ENCODE results near the gene PVALEF. TPM values are rescaled to one million over a fixed set of nuclear protein-coding genes. Genes with fewer than 3 reads are reported as not detected.
A peak's percentile ranks its signal among the peaks of the same experiment; 100 is the strongest.

The PVALEF gene
- total RNA-seq, 2 donors from 2014 or later: not detected

- no peaks in the 10 kb centered on the region for H3K36me3 Mint-ChIP-seq
- H3K4me3 Mint-ChIP-seq: no peak overlapping the region
- ATAC-seq (no peak), DNase-seq (ENCODE audit: low spot score) (no peak)
- no peaks in the 10 kb centered on the region for H3K4me1 Mint-ChIP-seq (ENCODE audit: low read depth in 2 of 2)
- no peak overlapping the region for H3K27ac Mint-ChIP-seq
- peaks cover 0 to 2% of the 10 kb centered on the region in 2 donors for H3K27me3 Mint-ChIP-seq
- H3K9me3 Mint-ChIP-seq: no peaks in the 10 kb centered on the region
These were observed 18.0 kb downstream of the PVALEF start for GRCh38 chr17:81183316-81183715.

GRCh38 chr17:81183807-81184206 lies 18.5 kb downstream of the PVALEF start:
- ATAC-seq (no peak), DNase-seq (ENCODE audit: low spot score) (no peak)
- Mint-ChIP-seq H3K9me3 (no peaks in the 10 kb centered on the region), H3K36me3 (no peaks in the 10 kb centered on the region), H3K27ac (no peak overlapping the region), H3K27me3 (peaks cover 0 to 2% of the 10 kb centered on the region in 2 donors), H3K4me1 (ENCODE audit: low read depth in 2 of 2) (no peaks in the 10 kb centered on the region), H3K4me3 (no peak overlapping the region)

GRCh38 chr17:81184555-81184954 lies 19.2 kb downstream of the PVALEF start:
- Mint-ChIP-seq H3K27me3 (peaks cover 0 to 2% of the 10 kb centered on the region in 2 donors), H3K9me3 (no peaks in the 10 kb centered on the region), H3K27ac (no peak overlapping the region), H3K4me1 (ENCODE audit: low read depth in 2 of 2) (no peaks in the 10 kb centered on the region), H3K4me3 (no peak overlapping the region), H3K36me3 (no peaks in the 10 kb centered on the region)
- no peak for DNase-seq (ENCODE audit: low spot score)
- ATAC-seq: no peak

GRCh38 chr17:81186203-81186602 lies 20.9 kb downstream of the PVALEF start:
- Mint-ChIP-seq H3K4me3 (no peak overlapping the region), H3K36me3 (no peaks in the 10 kb centered on the region), H3K9me3 (no peaks in the 10 kb centered on the region), H3K27me3 (peaks cover 0 to 2% of the 10 kb centered on the region in 2 donors), H3K4me1 (ENCODE audit: low read depth in 2 of 2) (no peaks in the 10 kb centered on the region), H3K27ac (no peak overlapping the region)
- ATAC-seq (no peak), DNase-seq (ENCODE audit: low spot score) (no peak)

- peaks cover 0 to 2% of the 10 kb centered on the region in 2 donors for H3K27me3 Mint-ChIP-seq
- no peaks in the 10 kb centered on the region for H3K9me3 Mint-ChIP-seq
- no peak for DNase-seq (ENCODE audit: low spot score)
- no peak for ATAC-seq
- no peaks in the 10 kb centered on the region for H3K4me1 Mint-ChIP-seq (ENCODE audit: low read depth in 2 of 2)
- no peak overlapping the region for H3K4me3 Mint-ChIP-seq
- no peaks in the 10 kb centered on the region for H3K36me3 Mint-ChIP-seq
- no peak overlapping the region for H3K27ac Mint-ChIP-seq
These were observed 21.8 kb downstream of the PVALEF start for GRCh38 chr17:81187120-81187519.

- Mint-ChIP-seq H3K36me3 (no peaks in the 10 kb centered on the region), H3K4me3 (no peak overlapping the region), H3K4me1 (ENCODE audit: low read depth in 2 of 2) (no peaks in the 10 kb centered on the region), H3K27ac (no peak overlapping the region), H3K9me3 (no peaks in the 10 kb centered on the region), H3K27me3 (peaks cover 0 to 2% of the 10 kb centered on the region in 2 donors)
- ATAC-seq (no peak), DNase-seq (ENCODE audit: low spot score) (no peak)
These were observed 22.5 kb downstream of the PVALEF start for GRCh38 chr17:81187586-81188490.

- H3K36me3 Mint-ChIP-seq: no peaks in the 10 kb centered on the region
- H3K27ac Mint-ChIP-seq: no peak overlapping the region
- no peaks in the 10 kb centered on the region for H3K4me1 Mint-ChIP-seq (ENCODE audit: low read depth in 2 of 2)
- H3K4me3 Mint-ChIP-seq: no peak overlapping the region
- DNase-seq (ENCODE audit: low spot score) (no peak), ATAC-seq (peak in 1 of 2 donors; percentile 1)
- no peaks in the 10 kb centered on the region for H3K9me3 Mint-ChIP-seq
- peaks cover 0 to 2% of the 10 kb centered on the region in 2 donors for H3K27me3 Mint-ChIP-seq
These were observed 23.2 kb downstream of the PVALEF start for GRCh38 chr17:81188491-81188840.

GRCh38 chr17:81189016-81189415 lies 23.7 kb downstream of the PVALEF start:
- no peaks in the 10 kb centered on the region for H3K4me1 Mint-ChIP-seq (ENCODE audit: low read depth in 2 of 2)
- peaks cover 0 to 2% of the 10 kb centered on the region in 2 donors for H3K27me3 Mint-ChIP-seq
- no peaks in the 10 kb centered on the region for H3K9me3 Mint-ChIP-seq
- no peak overlapping the region for H3K27ac Mint-ChIP-seq
- DNase-seq (ENCODE audit: low spot score) (no peak), ATAC-seq (no peak)
- no peak overlapping the region for H3K4me3 Mint-ChIP-seq
- H3K36me3 Mint-ChIP-seq: no peaks in the 10 kb centered on the region

GRCh38 chr17:81189670-81190530 lies 24.6 kb downstream of the PVALEF start:
- no peak for DNase-seq (ENCODE audit: low spot score)
- peaks cover 0 to 2% of the 10 kb centered on the region in 2 donors for H3K27me3 Mint-ChIP-seq
- no peak overlapping the region for H3K4me3 Mint-ChIP-seq
- no peak for ATAC-seq
- H3K36me3 Mint-ChIP-seq: no peaks in the 10 kb centered on the region
- no peaks in the 10 kb centered on the region for H3K4me1 Mint-ChIP-seq (ENCODE audit: low read depth in 2 of 2)
- no peaks in the 10 kb centered on the region for H3K9me3 Mint-ChIP-seq
- no peak overlapping the region for H3K27ac Mint-ChIP-seq

- Mint-ChIP-seq H3K9me3 (no peaks in the 10 kb centered on the region), H3K27me3 (no peaks in the 10 kb centered on the region), H3K27ac (no peak overlapping the region), H3K4me1 (ENCODE audit: low read depth in 2 of 2) (no peaks in the 10 kb centered on the region), H3K4me3 (no peak overlapping the region), H3K36me3 (no peaks in the 10 kb centered on the region)
- no peak for ATAC-seq
- no peak for DNase-seq (ENCODE audit: low spot score)
These were observed 25.3 kb downstream of the PVALEF start for GRCh38 chr17:81190591-81190990.

- H3K4me1 Mint-ChIP-seq (ENCODE audit: low read depth in 2 of 2): no peaks in the 10 kb centered on the region
- ATAC-seq (no peak), DNase-seq (ENCODE audit: low spot score) (no peak)
- H3K9me3 Mint-ChIP-seq: no peaks in the 10 kb centered on the region
- H3K36me3 Mint-ChIP-seq: no peaks in the 10 kb centered on the region
- H3K4me3 Mint-ChIP-seq: no peak overlapping the region
- H3K27ac Mint-ChIP-seq: no peak overlapping the region
- no peaks in the 10 kb centered on the region for H3K27me3 Mint-ChIP-seq
These were observed 25.8 kb downstream of the PVALEF start for GRCh38 chr17:81191116-81191515.

GRCh38 chr17:81191646-81192045 lies 26.3 kb downstream of the PVALEF start:
- H3K9me3 Mint-ChIP-seq: no peaks in the 10 kb centered on the region
- no peaks in the 10 kb centered on the region for H3K27me3 Mint-ChIP-seq
- no peak overlapping the region for H3K27ac Mint-ChIP-seq
- H3K4me1 Mint-ChIP-seq (ENCODE audit: low read depth in 2 of 2): no peaks in the 10 kb centered on the region
- no peak for DNase-seq (ENCODE audit: low spot score)
- no peak for ATAC-seq
- H3K4me3 Mint-ChIP-seq: no peak overlapping the region
- H3K36me3 Mint-ChIP-seq: no peaks in the 10 kb centered on the region

GRCh38 chr17:81192386-81193050 lies 27.2 kb downstream of the PVALEF start:
- no peaks in the 10 kb centered on the region for H3K27me3 Mint-ChIP-seq
- no peak overlapping the region for H3K27ac Mint-ChIP-seq
- no peaks in the 10 kb centered on the region for H3K36me3 Mint-ChIP-seq
- ATAC-seq (no peak), DNase-seq (ENCODE audit: low spot score) (no peak)
- no peak overlapping the region for H3K4me3 Mint-ChIP-seq
- H3K9me3 Mint-ChIP-seq: no peaks in the 10 kb centered on the region
- no peaks in the 10 kb centered on the region for H3K4me1 Mint-ChIP-seq (ENCODE audit: low read depth in 2 of 2)

GRCh38 chr17:81193051-81193410 lies 27.7 kb downstream of the PVALEF start:
- Mint-ChIP-seq H3K27me3 (no peaks in the 10 kb centered on the region), H3K4me1 (ENCODE audit: low read depth in 2 of 2) (no peaks in the 10 kb centered on the region), H3K4me3 (no peak overlapping the region), H3K36me3 (no peaks in the 10 kb centered on the region), H3K27ac (no peak overlapping the region), H3K9me3 (no peaks in the 10 kb centered on the region)
- ATAC-seq (no peak), DNase-seq (ENCODE audit: low spot score) (no peak)
